Thyroid gland (tissue), 4 donors: Measurements from ENCODE around the gene TSPO2.

Experiments used
- POLR2A ChIP-seq, 2 donors: fragments of 450-650 bp; IDR thresholded peaks; one replicate each; pipeline ENCODE4 v1.6.1; 2017; ENCODE audit warnings: antibody characterized with exemption in 2 of 2, mild to moderate bottlenecking in 2 of 2, moderate library complexity in 1 of 2
- TF ChIP-seq, protein P1 (sequence below), 6 experiments: fragments of 200-600 bp in 3 of 6; fragments of 450-650 bp in 3 of 6; sonication (generic) in 3 of 6; IDR thresholded peaks; one replicate each; pipeline ENCODE4 v1.5.1; 2016 to 2019; ENCODE audit warnings: antibody characterized with exemption in 6 of 6, mild to moderate bottlenecking in 2 of 6, inconsistent platforms in 1 of 6, moderate library complexity in 1 of 6

DNA sequence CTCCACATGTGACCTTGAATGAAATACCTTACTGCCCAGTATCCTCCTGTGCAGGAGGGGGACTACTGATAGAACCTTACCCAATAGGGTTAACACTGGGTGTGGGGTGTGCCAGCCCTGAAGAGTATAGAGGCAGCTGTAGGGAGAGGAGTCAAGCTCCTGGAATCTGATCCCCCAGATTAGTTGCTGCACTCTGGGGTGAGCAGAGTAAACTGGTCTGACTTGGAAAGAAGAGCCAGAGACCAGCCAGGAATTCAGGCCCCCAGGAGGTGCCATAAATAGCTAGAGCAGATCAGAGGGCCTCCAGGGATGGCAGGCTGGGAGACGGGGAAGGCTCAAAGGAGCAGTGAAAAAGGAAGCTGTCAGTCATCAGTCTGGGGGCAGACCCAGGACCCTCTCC, 7.3 kb downstream of the TSPO2 start:
- TF ChIP-seq, protein P1, sequence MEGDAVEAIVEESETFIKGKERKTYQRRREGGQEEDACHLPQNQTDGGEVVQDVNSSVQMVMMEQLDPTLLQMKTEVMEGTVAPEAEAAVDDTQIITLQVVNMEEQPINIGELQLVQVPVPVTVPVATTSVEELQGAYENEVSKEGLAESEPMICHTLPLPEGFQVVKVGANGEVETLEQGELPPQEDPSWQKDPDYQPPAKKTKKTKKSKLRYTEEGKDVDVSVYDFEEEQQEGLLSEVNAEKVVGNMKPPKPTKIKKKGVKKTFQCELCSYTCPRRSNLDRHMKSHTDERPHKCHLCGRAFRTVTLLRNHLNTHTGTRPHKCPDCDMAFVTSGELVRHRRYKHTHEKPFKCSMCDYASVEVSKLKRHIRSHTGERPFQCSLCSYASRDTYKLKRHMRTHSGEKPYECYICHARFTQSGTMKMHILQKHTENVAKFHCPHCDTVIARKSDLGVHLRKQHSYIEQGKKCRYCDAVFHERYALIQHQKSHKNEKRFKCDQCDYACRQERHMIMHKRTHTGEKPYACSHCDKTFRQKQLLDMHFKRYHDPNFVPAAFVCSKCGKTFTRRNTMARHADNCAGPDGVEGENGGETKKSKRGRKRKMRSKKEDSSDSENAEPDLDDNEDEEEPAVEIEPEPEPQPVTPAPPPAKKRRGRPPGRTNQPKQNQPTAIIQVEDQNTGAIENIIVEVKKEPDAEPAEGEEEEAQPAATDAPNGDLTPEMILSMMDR (IDR thresholded peaks at IDR 0.05), result no peak
- no peak for TF ChIP-seq POLR2A (IDR thresholded peaks at IDR 0.05)
